ENCODE data around the gene SIAH3.

SIAH3 gene

GRCh38 chr13:45783346-45784043, 68.1 kb downstream of the SIAH3 start:
- FAIRE-seq (no peak), DNase-seq (ENCODE audit: insufficient read length, low spot score) (no peak)
- TF ChIP-seq, protein P1, sequence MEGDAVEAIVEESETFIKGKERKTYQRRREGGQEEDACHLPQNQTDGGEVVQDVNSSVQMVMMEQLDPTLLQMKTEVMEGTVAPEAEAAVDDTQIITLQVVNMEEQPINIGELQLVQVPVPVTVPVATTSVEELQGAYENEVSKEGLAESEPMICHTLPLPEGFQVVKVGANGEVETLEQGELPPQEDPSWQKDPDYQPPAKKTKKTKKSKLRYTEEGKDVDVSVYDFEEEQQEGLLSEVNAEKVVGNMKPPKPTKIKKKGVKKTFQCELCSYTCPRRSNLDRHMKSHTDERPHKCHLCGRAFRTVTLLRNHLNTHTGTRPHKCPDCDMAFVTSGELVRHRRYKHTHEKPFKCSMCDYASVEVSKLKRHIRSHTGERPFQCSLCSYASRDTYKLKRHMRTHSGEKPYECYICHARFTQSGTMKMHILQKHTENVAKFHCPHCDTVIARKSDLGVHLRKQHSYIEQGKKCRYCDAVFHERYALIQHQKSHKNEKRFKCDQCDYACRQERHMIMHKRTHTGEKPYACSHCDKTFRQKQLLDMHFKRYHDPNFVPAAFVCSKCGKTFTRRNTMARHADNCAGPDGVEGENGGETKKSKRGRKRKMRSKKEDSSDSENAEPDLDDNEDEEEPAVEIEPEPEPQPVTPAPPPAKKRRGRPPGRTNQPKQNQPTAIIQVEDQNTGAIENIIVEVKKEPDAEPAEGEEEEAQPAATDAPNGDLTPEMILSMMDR (IDR thresholded peaks at IDR 0.05; ENCODE audit: insufficient read depth, missing control alignments), result no peak

DNA sequence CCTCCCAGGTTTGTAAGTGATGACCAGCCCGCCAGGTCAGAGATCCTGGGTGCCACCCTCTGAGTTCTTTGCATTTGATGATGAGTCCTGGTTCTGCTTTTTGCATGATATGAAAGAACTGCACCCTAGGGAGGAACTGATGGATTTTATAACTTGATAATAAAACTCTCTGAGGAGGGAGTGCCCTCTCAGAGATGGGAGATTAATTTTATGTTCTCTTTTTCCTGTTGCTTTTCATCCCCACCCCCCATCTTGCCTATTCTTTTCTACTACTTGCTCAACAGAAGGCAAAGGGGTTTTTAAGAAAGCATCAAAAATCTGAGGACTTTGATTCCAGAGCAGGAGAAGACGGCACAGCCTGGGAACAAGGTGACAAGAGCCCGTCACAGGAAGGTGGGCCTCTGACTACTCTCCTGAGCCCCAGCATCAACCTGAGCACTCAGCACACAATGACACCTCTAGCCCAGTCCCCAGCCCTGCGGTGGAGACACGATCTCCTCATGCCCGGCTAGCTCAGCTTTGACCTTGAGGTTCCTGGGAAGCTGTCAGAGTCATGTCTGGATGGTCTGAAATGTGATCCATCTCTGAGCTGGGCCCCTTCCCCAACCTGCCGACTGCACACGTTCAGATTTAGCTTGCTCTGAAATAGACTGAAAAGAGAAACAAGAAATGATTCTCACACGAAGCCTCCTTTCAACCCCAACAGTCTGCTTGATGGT, 69.1 kb downstream of the SIAH3 start:
- no peak for DNase-seq (ENCODE audit: insufficient read length, low spot score)
- FAIRE-seq, result no peak
- TF ChIP-seq, protein P1 (IDR thresholded peaks at IDR 0.05; ENCODE audit: insufficient read depth, missing control alignments), result no peak

GRCh38 chr13:45781553-45782326, 69.8 kb downstream of the SIAH3 start:
- no peak for DNase-seq (ENCODE audit: insufficient read length, low spot score)
- FAIRE-seq, result no peak
- TF ChIP-seq, protein P1 (IDR thresholded peaks at IDR 0.05; ENCODE audit: insufficient read depth, missing control alignments), result no peak

DNA sequence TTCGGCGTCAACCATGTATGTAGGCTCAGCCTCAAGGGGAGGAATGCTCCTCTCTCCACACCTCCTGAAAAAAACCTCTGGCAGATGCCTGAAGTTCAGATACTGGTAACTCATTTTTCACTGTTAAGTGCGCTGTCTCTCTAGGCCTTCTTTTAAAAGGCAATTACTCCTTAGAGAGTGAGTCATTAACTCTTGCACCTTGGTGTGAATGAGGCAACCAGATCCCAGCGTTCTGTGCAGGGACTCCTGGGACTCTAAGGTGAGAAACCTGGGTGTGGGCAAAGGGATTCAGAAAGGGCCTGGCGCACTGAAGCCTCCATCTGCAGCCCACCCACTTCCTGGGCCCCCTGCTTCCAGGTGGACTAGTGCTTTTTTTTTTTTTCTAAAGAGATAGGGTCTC, 71.7 kb downstream of the SIAH3 start:
- DNase-seq (ENCODE audit: insufficient read length, low spot score) (no peak), FAIRE-seq (no peak)
- TF ChIP-seq, protein P1 (IDR thresholded peaks at IDR 0.05; ENCODE audit: insufficient read depth, missing control alignments), result no peak

DNA sequence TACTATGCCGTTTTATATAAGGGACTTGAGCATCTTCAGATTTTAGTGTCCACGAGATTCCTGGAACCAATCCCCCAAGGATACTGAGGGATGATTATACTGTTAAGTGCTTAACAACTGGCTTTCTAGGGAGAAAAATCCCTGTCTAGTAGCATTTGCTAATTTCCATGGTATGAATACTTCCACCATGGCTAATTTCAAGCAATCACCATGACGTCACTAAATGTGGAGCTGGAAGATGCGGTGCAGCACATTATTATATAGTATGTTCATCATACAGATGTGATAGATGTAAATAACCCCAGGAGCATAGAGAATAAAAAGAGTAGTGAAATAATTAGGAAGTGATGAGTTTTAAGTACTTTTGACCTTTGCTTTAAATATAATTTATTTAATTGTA, 72.7 kb downstream of the SIAH3 start:
- TF ChIP-seq, protein P1 (IDR thresholded peaks at IDR 0.05; ENCODE audit: insufficient read depth, missing control alignments), result no peak
- DNase-seq (ENCODE audit: insufficient read length, low spot score) (no peak), FAIRE-seq (no peak)

- FAIRE-seq (no peak), DNase-seq (ENCODE audit: insufficient read length, low spot score) (no peak)
- TF ChIP-seq, protein P1 (IDR thresholded peaks at IDR 0.05; ENCODE audit: insufficient read depth, missing control alignments), result no peak
Observed at GRCh38 chr13:45776748-45777147, 74.8 kb downstream of the SIAH3 start.

Measured in D721Med (cell line).